NCI-H1048 (cell line): Measurements from ENCODE around the gene RAD23A.
"Not testable (repeated sequence)": the region's sequence is repeated elsewhere in the genome, so short reads cannot be mapped to it uniquely, and the experiment has no call there.

ENCODE experiments used
- DNase-seq: peaks from one replicate; lab custom pipeline; 2025; lab: John Stamatoyannopoulos, UW

The RAD23A gene

DNA sequence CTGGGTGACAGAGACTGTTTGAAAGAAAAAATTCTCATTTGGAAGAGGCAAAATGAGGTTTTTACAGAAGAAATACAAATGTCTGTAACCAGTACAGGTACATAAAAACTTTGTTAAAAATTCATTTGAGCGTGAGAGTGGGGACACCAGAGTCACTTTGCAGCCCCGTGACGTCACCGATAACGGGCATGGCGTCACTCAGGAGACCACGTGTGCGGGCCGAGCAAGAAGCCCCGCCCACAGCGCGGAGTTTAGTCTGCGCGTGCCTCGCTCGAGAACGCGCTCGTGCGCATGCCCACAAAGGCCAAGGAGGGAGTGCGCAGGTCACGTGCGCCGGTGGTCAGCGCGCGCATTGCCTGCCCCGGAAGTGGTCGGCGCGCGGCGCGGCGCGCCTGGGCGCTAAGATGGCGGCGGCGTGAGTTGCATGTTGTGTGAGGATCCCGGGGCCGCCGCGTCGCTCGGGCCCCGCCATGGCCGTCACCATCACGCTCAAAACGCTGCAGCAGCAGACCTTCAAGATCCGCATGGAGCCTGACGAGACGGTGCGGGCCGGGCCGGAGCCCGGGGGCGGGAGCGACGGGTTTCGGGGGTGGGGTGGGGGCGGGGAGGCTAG, at the start of gene RAD23A:
Gene RAD23A (plus strand): TSS at position 384 of the 613 bp plus-strand sequence. CDS start 87 bp downstream, at position 471.
- DNase-seq = peak; percentile 93

DNA sequence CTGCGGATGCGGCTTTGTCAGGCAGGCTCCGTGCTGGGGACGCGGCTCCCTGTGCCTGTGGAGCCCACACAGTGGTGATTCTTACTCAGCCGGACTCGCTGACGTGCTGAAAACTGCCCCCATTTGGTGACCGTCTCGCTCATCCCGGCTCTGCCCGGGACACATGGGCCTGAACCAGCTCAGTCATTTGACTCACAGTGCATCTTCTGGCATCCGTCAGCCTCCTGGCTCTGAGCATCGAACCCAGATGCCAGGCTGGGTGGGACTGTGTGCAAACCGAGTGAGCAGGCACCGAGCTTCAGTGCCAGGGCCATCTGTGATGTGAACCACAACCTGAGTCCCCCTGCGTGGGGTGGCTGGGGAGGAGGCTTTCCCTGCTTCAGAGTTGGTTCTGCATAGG, 49.2 kb upstream of the RAD23A start:
- DNase-seq = no peak

DNA sequence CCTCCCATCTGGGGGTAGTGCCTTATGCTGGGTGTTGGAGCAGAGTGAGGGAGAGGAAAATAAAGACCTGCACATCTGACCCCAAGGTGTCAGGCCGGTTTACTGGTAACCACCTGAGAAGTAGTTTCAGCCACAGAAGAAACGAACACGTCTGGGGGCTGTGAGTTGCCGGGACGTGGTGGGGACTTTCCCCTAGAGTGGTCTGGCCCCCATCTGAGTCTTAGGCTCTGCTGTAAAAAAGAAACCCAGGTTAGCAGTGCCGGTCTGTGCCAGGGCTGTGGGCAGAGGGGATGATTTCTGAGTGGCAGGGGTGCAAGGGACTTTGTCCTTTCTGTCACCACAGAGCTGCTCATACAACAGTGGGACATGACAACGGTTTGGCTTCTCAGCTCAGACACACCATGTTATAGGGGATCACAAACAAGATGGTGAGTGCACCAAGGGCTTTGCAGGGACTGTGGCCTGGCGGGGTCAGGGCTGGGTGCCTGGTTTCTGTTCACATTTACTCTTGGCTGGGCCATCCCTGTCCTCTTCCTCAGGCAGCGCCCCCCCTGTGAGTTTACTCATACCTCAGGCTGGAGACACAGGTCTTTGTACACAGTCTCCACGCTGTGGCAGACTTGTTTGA, 45.7 kb upstream of the RAD23A start:
- DNase-seq = no peak

DNA sequence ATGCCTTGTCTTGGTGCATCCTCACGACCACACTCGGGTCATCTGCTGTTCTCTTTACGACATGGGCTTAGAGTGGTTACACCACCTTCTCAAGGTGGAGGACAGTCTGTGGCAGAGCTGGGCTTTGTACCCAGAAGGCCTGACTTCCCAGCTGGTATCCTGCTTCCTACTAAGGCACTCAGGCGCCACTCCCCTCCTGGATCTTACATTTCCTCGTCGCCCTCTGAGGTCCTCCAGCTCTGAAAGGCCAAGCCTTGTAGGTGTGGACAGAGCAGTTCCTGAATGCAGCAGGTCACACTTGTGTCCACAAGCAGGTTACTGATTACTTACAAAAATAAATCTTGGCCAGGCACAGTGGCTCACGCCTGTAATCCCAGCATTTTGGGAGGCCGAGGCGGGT, 38.5 kb upstream of the RAD23A start:
- no peak for DNase-seq

DNA sequence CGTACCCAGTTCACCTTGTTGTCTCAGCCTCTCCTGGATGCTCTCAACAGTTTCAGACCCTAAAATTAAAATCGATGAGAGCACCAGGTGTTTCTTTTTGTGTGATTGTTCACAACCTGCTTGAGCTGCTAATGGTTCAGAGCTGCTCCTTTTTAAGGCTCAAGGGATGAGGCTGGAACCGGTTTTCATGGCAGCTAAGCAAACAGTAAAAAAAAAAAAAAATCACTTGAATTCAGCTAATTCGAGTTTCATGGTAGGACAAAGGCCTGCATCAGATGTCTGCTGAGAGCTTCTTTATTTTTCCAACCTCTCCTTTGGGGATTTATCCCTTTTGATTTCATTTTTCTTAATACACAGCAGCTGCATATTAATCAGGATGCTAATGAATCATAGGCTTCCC, 33.1 kb upstream of the RAD23A start:
- no peak for DNase-seq

DNA sequence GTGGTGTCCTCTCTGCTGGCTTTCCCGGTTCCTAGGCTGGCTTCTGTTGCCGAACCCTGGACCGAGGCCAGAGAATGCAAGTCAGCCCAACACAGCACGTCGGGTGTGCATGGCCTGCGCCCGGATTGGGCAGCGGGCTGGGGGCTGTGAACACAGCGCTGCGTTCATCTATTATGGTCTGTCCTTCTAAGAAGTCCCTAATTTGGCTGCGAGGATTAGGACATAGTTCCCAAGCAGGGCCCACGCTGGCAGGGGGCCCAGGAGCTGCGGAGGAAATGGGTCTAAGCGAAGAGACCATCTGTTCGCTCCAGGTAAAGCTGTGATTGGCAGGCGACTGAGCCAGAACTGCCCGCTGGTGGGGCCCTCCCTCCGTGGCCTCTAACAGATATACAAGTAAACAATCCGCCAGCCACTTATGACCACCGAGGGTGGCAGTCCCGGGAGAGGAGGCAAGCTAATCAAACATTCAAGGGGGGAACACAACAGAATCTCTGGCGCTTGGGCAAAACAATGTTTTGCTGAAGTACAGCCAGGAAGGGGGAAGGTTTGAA, 32.6 kb upstream of the RAD23A start:
- DNase-seq = no peak

- DNase-seq = no peak
These were observed 31.6 kb upstream of the RAD23A start for GRCh38 chr19:12913851-12914690.

DNA sequence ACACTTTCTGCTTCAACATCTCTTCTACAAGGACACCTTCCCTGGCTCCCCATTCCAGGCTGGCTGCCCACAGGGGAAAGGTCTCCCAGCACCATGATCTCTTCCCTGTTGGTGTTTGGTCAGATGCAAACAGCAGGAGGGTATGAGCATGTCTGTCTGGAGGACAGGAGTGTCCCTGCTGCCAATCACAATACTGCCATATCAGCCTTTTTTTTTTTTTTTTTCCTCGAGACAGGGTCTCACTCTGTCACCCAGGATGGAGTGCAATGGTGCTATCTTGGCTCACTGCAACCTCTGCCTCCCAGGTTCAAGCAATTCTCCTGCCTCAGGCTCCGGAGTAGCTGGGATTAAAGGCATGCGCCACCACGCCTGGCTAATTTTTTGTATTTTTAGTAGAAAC, 29.8 kb upstream of the RAD23A start:
- not testable (repeated sequence) for DNase-seq

- DNase-seq = no peak
These were observed 27.4 kb upstream of the RAD23A start for GRCh38 chr19:12918253-12918652.

GRCh38 chr19:12921047-12921446, 24.6 kb upstream of the RAD23A start:
- DNase-seq = no peak

DNA sequence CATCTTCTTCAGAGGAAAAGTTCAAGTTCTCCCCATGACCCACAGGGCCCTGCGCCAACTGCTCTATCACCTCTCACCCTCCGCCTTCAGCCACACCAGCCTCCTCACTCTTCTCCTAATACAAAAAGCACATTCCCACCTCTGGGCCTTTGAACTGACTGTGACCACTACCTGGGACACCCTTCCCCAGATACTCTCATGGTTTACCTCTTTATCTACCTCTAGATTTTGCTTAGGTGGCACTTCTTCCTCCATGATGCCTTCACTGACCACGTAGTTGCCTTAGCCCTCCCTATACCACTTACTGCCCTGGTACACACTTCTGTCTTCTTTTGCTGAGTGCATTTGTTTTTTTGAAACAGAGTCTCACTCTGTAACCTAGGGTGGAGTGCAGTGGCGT, 22.7 kb upstream of the RAD23A start:
- DNase-seq = no peak

DNA sequence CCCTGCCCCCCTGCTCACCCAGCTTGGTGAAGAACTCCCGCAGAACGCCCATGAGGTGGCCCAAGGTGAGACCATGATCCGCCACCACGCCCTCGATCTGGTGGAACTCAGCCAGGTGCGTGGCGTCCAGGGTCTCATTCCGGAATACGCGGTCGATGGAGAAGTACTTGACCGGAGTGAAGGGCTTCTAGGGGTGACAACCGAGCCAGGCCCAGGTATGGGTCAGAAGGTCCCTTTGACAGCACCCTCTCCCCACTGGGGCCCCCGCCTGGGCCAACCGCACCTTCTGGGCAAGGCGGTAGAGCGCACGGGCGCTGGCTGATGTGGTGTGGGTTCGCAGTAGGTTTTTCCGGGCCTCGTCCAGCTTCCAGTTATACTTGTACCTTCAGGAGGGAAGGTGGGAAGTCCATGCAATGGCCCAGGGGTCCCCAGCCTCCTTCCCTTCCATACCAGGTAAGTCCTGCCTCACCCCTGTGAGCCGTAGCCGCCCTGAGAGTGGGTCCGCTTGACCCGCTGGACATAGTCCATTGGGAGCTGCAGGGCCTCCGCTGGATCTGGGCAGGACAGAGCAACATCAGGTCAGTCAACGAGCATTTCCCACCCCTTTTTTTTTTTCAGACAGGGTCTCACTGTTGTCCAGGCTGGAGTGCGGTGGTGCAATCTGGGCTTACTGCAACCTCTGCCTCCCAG, 20.9 kb upstream of the RAD23A start:
- DNase-seq = no peak

DNA sequence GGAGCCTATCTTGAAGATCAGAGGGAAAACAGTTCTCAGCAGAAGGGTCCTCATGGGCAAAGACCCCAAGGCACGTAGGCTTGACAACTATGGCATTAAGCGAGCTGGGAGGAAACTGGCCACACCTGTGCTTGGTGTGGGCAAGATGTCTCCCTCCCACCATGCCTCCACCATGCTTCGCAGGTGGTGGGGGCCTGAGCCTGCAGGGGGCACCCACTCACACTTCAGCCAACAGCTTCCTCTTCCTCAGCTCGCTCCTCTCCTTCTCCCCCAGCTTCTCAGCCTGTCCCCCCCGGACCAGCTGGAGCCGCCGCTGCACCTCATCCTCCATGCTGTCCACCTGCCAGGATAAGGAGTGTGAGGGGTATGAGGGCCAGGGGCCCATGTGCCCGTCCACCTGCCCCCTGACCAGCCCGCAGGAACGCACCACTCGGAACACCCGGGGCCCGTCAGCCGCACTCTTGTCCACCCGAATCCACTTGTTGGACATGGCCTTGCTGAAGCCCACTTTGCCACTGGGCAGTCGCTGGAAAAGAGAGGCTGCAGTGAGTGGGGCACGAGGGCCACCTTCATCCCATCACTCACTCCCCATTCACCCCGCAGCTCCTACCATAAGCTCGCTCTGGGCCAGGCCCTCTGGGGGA, 15.5 kb upstream of the RAD23A start:
- DNase-seq = no peak

- no peak for DNase-seq
These were observed 13.0 kb upstream of the RAD23A start for GRCh38 chr19:12932392-12933286.

GRCh38 chr19:12933287-12934072, 12.2 kb upstream of the RAD23A start, which contains the start of gene FARSA:
TSS of gene FARSA (minus strand) at chr19:12933711. CDS start at chr19:12933696, 15 bp downstream.
- peak; percentile 85 for DNase-seq

GRCh38 chr19:12935071-12935470, 10.6 kb upstream of the RAD23A start:
- no peak for DNase-seq

GRCh38 chr19:12936582-12936981, 9.1 kb upstream of the RAD23A start:
- no peak for DNase-seq

DNA sequence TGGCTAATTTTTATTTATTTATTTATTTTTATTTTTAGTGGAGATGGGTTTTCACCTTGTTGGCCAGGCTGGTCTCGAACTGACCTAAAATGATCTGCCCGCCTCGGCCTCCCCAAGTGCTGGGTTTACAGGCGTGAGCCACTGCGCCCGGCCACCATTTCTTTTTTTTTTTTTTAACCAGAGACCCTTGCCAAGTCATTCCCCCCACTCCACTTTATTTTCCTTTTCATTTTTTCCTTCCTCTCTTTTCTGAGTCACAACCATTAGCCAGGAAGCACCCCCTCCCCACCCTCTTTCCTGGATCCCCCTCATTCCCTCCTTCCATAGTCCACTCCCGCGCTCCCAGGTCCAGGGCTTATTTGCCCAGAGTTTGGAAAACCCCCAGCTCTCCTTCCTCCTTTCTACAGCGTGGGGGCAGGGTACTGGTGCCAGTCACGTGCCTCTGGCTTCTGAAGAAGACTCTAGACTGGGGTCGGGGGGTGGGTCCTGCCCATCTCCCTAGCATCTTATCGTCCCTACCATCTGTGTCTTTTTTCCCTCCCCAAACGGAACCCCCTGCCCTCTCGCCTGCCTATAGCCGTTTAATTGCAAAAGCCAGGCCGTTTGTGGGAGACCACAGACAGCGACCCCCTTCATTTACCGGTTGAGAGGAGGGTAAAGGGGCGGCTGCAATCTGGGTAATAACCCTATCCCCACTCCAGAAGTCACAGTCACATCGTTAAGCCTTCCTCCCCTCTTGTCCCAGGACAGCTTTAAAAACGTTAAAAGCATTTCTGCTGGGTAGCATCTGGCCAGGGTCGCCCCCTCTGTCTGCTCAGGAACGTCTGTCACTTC, 8.4 kb upstream of the RAD23A start:
- no peak for DNase-seq
